H1 (cell line): ENCODE data around the gene FDXACB1. TPM values are rescaled to one million over a fixed set of nuclear protein-coding genes. Genes with fewer than 3 reads are reported as not detected.

Experiments used
- CHD7 ChIP-seq: fragments of 300-600 bp; sonication (generic); IDR thresholded peaks from 2 replicates; pipeline ENCODE4 v1.7.1; 2012; ENCODE audit warnings: low read length, moderate library complexity, mild to moderate bottlenecking, inconsistent platforms; ENCODE audit not compliant: insufficient replicate concordance
- CREB1 ChIP-seq: IDR thresholded peaks from 2 replicates; pipeline ENCODE4 v1.6.1; 2012; ENCODE audit warnings: inconsistent platforms
- CTBP2 ChIP-seq: IDR thresholded peaks from 2 replicates; pipeline ENCODE4 v1.7.0; 2011; ENCODE audit warnings: borderline replicate concordance, mild to moderate bottlenecking, moderate library complexity, mixed read lengths, low read length; ENCODE audit not compliant: insufficient read depth, insufficient read length
- FOSL1 ChIP-seq: IDR thresholded peaks from 2 replicates; pipeline ENCODE4 v1.6.1; 2011; ENCODE audit warnings: mild to moderate bottlenecking, low read depth, low read length, moderate library complexity; ENCODE audit not compliant: insufficient read depth
- HDAC6 ChIP-seq: IDR thresholded peaks from one replicate; pipeline ENCODE4 v1.7.1; 2012; ENCODE audit warnings: low read depth, mild to moderate bottlenecking, inconsistent platforms, low read length, moderate library complexity
- KDM1A ChIP-seq: fragments of 200-600, 300-600 bp; sonication (generic); IDR thresholded peaks from 2 replicates; pipeline ENCODE4 v1.7.1; 2016; ENCODE audit warnings: mild to moderate bottlenecking, low read length, borderline replicate concordance
- KDM4A ChIP-seq: IDR thresholded peaks from one replicate; pipeline ENCODE4 v1.7.1; 2012; ENCODE audit warnings: low read depth, mild to moderate bottlenecking, moderate library complexity, low read length, inconsistent platforms; ENCODE audit not compliant: severe bottlenecking
- NANOG ChIP-seq: IDR thresholded peaks from 2 replicates; pipeline ENCODE4 v1.6.1; 2011; ENCODE audit warnings: low read length, low read depth, mild to moderate bottlenecking, inconsistent platforms; ENCODE audit not compliant: insufficient read depth, poor library complexity, severe bottlenecking
- RFX5 ChIP-seq: IDR thresholded peaks from 2 replicates; pipeline ENCODE4 v1.6.1; 2011; ENCODE audit warnings: low read depth, low read length, improper control_type of control experiment, borderline replicate concordance
- SP2 ChIP-seq: IDR thresholded peaks from 2 replicates; pipeline ENCODE4 v1.6.1; 2012; ENCODE audit warnings: mild to moderate bottlenecking, low read length, inconsistent platforms
- SUZ12 ChIP-seq: fragments of 200-600 bp; sonication (generic); IDR thresholded peaks from 2 replicates; pipeline ENCODE4 v1.6.1; 2012; ENCODE audit warnings: mild to moderate bottlenecking, inconsistent platforms, low read length, moderate library complexity, mixed read lengths
- polyA plus RNA-seq, 7 experiments: library from polyadenylated mRNA; depleted of rRNA in 3 of 7; stranded (reverse) in 5 of 7; unstranded in 2 of 7; fragments of >200 nt in 5 of 7; fragments of 200-250 nt in 2 of 7; gene quantifications; 1 replicate in 5 of 7; 2 replicates in 1 of 7; 4 replicates in 1 of 7; pipeline versions ENCODE4 v1.2.1 to v1.2.3, GENCODE V29; 2011 to 2013; ENCODE audit warnings: missing spikeins in 2 of 7, mixed read lengths in 2 of 7
- total RNA-seq: library from RNA; stranded (reverse); fragmentation: NEBNext Ultra II Directional; extraction: Animal tissue kit (Norgen Biotek cat#: 25700); gene quantifications from 2 replicates; pipeline ENCODE4 v1.2.1, GENCODE V29; 2021

The FDXACB1 gene
- total and polyA plus RNA-seq, 2 of the 8 experiments (the other 6 are each of a cell fraction or from before 2014, with no cell fraction given), result 1.4 to 2.3 TPM

DNA sequence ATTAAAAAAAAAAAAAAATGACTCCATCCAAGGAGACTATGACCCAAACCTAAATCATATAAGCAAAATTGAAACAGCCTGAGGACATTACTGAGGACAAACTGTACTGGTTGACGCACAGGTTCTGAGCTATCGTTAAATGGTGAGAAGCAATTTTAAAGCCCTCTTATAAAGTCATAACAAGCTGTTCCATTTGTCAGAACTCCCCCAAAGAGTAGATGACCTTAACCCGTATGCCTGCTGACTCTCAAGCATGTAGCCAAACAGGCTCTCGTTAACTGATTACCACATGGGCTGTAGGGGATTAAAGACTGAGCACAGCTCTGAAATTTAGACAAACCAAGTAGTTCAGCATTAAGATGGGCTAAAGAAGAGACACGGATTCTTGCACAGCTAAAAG lies 30.4 kb upstream of the FDXACB1 start (continued):
- TF ChIP-seq CHD7, result no peak
- no peak for TF ChIP-seq NANOG
- no peak for TF ChIP-seq HDAC6
- no peak for TF ChIP-seq SUZ12
- no peak for TF ChIP-seq KDM4A
- no peak for TF ChIP-seq RFX5
- TF ChIP-seq FOSL1, result no peak
- TF ChIP-seq CREB1, result no peak
- no peak for TF ChIP-seq SP2
- no peak for TF ChIP-seq KDM1A
- no peak for TF ChIP-seq CTBP2
